NOMO-1 treated with dmso at 0.1 percent for 144 hours (cell line): Measurements from ENCODE around the gene RNF43.
"Not testable (repeated sequence)": the region's sequence is repeated elsewhere in the genome, so short reads cannot be mapped to it uniquely, and the experiment has no call there.

Source experiments
- DNase-seq: peaks from one replicate; lab custom pipeline; 2025; ENCODE audit not compliant: unreplicated experiment; lab: John Stamatoyannopoulos, UW

The RNF43 gene

GRCh38 chr17:58410714-58411407 is 6.5 kb downstream of the RNF43 start:
- no peak for DNase-seq

GRCh38 chr17:58409432-58409831 is 7.9 kb downstream of the RNF43 start:
- no peak for DNase-seq

- DNase-seq: no peak
Measured at GRCh38 chr17:58403311-58403710, 14.0 kb downstream of the RNF43 start.

- DNase-seq: no peak
Measured at GRCh38 chr17:58402679-58403078, 14.7 kb downstream of the RNF43 start.

GRCh38 chr17:58402047-58402446 is 15.3 kb downstream of the RNF43 start:
- DNase-seq: no peak

GRCh38 chr17:58401287-58401686 is 16.0 kb downstream of the RNF43 start:
- DNase-seq: no peak

- DNase-seq: no peak
Measured at GRCh38 chr17:58400826-58401225, 16.5 kb downstream of the RNF43 start.

GRCh38 chr17:58399974-58400373 is 17.4 kb downstream of the RNF43 start:
- no peak for DNase-seq

- no peak for DNase-seq
Measured at GRCh38 chr17:58398574-58399266, 18.6 kb downstream of the RNF43 start.

- DNase-seq: not testable (repeated sequence)
Measured at GRCh38 chr17:58397421-58397820, 19.9 kb downstream of the RNF43 start.

- DNase-seq: no peak
Measured at GRCh38 chr17:58396173-58396572, 21.2 kb downstream of the RNF43 start.

- no peak for DNase-seq
Measured at GRCh38 chr17:58394534-58395223, 22.7 kb downstream of the RNF43 start.

- DNase-seq: no peak
Measured at GRCh38 chr17:58391302-58391984, 25.9 kb downstream of the RNF43 start.

- no peak for DNase-seq
Measured at GRCh38 chr17:58390884-58391283, 26.4 kb downstream of the RNF43 start.

GRCh38 chr17:58388302-58389190 is 28.8 kb downstream of the RNF43 start:
- no peak for DNase-seq

GRCh38 chr17:58387834-58388233 is 29.5 kb downstream of the RNF43 start:
- no peak for DNase-seq

- DNase-seq: no peak
Measured at GRCh38 chr17:58386708-58387107, 30.6 kb downstream of the RNF43 start.

GRCh38 chr17:58385359-58385899 is 31.9 kb downstream of the RNF43 start:
- no peak for DNase-seq

- DNase-seq: no peak
Measured at GRCh38 chr17:58384897-58385296, 32.4 kb downstream of the RNF43 start.

GRCh38 chr17:58383892-58384462 is 33.4 kb downstream of the RNF43 start:
- no peak for DNase-seq
